Measurements from ENCODE around the gene TUBGCP6. TPM values are rescaled to one million over a fixed set of nuclear protein-coding genes. Genes with fewer than 3 reads are reported as not detected.

Gene TUBGCP6
- total and polyA plus RNA-seq, 2 donors (not counting 3 experiments of a cell fraction or from before 2014, with no cell fraction given), result 33.1 to 45.3 TPM

- H3K4me3 ChIP-seq (replicated peaks in 1 of 3; ENCODE audit: insufficient read depth in 1 of 3, low read depth in 1 of 3, low read length in 3 of 3), result peak overlapping the region; percentile 41 to 77 (median 42)
- H3K9me3 ChIP-seq (replicated peaks; ENCODE audit: control insufficient read depth, insufficient read depth, low read length), result no peaks in the 10 kb centered on the region
- no peak overlapping the region for H2AFZ ChIP-seq (ENCODE audit: low read depth, low read length)
- TF ChIP-seq CTCF (IDR thresholded peaks at IDR 0.05; ENCODE audit: extremely low read depth in 1 of 2, insufficient read depth in 1 of 2, low read depth in 1 of 2, low read length in 2 of 2) (no peak), EZH2 (IDR thresholded peaks at IDR 0.05; ENCODE audit: borderline replicate concordance, low read depth, low read length, severe bottlenecking) (no peak), GATA2 (IDR thresholded peaks at IDR 0.05; ENCODE audit: insufficient read depth, insufficient read length, low read depth, low read length) (no peak)
- H3K79me2 ChIP-seq (ENCODE audit: control insufficient read depth, insufficient read depth, low read length), result peaks cover 47% of the 10 kb centered on the region
- FAIRE-seq, result no peak
- no peak overlapping the region for H3K27ac ChIP-seq (ENCODE audit: insufficient read depth, low read depth, low read length)
- H4K20me1 ChIP-seq (replicated peaks; ENCODE audit: control insufficient read depth, extremely low read depth, insufficient read depth, low read length), result no peaks in the 10 kb centered on the region
- ChIA-PET CTCF (interaction anchor here (0.8 to 0.9 kb wide), 2 partner anchors 13 to 22 kb away, joined by 3 read pairs; no protein-coding TSS in a partner anchor), POLR2A (no interaction called here)
- no peak for DNase-seq (ENCODE audit: low read depth, low spot score)
- no peaks in the 10 kb centered on the region for H3K9me1 ChIP-seq (replicated peaks; ENCODE audit: control insufficient read depth, extremely low read depth, insufficient read depth, low read length)
- H3K36me3 ChIP-seq (ENCODE audit: control insufficient read depth in 2 of 2, extremely low read depth in 1 of 2, insufficient read depth in 2 of 2, low read length in 2 of 2), result no peaks in the 10 kb centered on the region
- BruUV-seq (replicated peaks), result no TSS peak
- peak overlapping the region; percentile 45 for H3K9ac ChIP-seq (replicated peaks; ENCODE audit: extremely low read depth, insufficient read depth, low read length)
- intact Hi-C loops (cut with micrococcal nuclease), result loop anchor here (2.0 kb wide), 1 partner anchor 15 kb away; the partner anchor contains the start of gene SELENOO
- no peaks in the 10 kb centered on the region for H3K27me3 ChIP-seq (ENCODE audit: control insufficient read depth in 2 of 2, insufficient read depth in 2 of 2, low read length in 2 of 2)
- peak overlapping the region; percentile 51 for H3K4me2 ChIP-seq (ENCODE audit: insufficient read depth, low read length)
- peaks cover 38% of the 10 kb centered on the region for H3K4me1 ChIP-seq (ENCODE audit: control insufficient read depth, extremely low read depth, insufficient read depth, low read length)
- dilution Hi-C loops (cut with MboI; ENCODE audit: extremely low pct_ligation_motif_present, low sequenced_read_pairs), result no loop called here
Measured at GRCh38 chr22:50186181-50186714, 58.6 kb downstream of the TUBGCP6 start.

Data from endothelial cell of umbilical vein (primary cell).